K562 (cell line): ENCODE data around the gene NEDD1. TPM values are rescaled to one million over a fixed set of nuclear protein-coding genes. Genes with fewer than 3 reads are reported as not detected.

ENCODE experiments used
- ATAC-seq: fragments of 200-7000 bp; cut with Tn5 transposase; 3 replicates; pipeline ENCODE4 v1.9.1; 2020; ENCODE audit warnings: moderate library complexity
- BruUV-seq: library from RNA; stranded (reverse); fragments of 400-500 nt; replicated peaks from 2 replicates; lab custom pipeline; 2021; lab: Mats Ljungman, UMichigan
- CTCF ChIA-PET: fragments of 300-600 bp; formaldehyde crosslinking; extraction: SDS; loops from one replicate; lab custom pipeline; 2021; ENCODE audit warnings: low intra/inter-chr PET ratio; lab: Yijun Ruan, JAX
- POLR2A ChIA-PET: fragments of 300-600, 350-650 bp; sonication (Branson Sonifier 250); formaldehyde crosslinking; extraction: SDS; loops from one replicate; lab custom pipeline; 2021; ENCODE audit warnings: antibody characterized with exemption, inconsistent platforms; lab: Yijun Ruan, JAX
- DNase-seq, 4 experiments: peaks; one replicate each; pipeline versions ENCODE4 v3.0.0 to v3.0.0-alpha.2; 2011 to 2018; ENCODE audit warnings: low spot score in 3 of 4, mixed read lengths in 3 of 4; ENCODE audit errors: extremely low read depth in 1 of 4
- FAIRE-seq: peaks from 2 replicates; lab custom pipeline; 2011; peaks lifted over from hg19 to GRCh38; lab: Jason Lieb, UNC
- H2AFZ ChIP-seq: 2 replicates; pipeline ENCODE4 v1.6.0; 2011; ENCODE audit warnings: low read depth, low read length, control low read depth, inconsistent platforms
- H3K27ac ChIP-seq: fragments of 200-600 bp; 3 replicates; pipeline ENCODE4 v1.8.0; 2011; ENCODE audit warnings: low read depth, mild to moderate bottlenecking, control low read depth, inconsistent platforms, low read length, moderate library complexity, mixed read lengths; ENCODE audit errors: extremely low read depth
- H3K27me3 ChIP-seq, 2 experiments: fragments of 300-600 bp in 1 of 2; 2 replicates in 1 of 2; 3 replicates in 1 of 2; pipeline versions ENCODE4 v1.6.0 to v1.8.0; 2011; ENCODE audit warnings: inconsistent platforms in 2 of 2, low read length in 2 of 2, mild to moderate bottlenecking in 1 of 2, mixed read lengths in 1 of 2, moderate library complexity in 1 of 2; ENCODE audit not compliant: control insufficient read depth in 2 of 2, insufficient read depth in 2 of 2
- H3K36me3 ChIP-seq: fragments of 300-600 bp; 3 replicates; pipeline ENCODE4 v1.8.0; 2011; ENCODE audit warnings: mild to moderate bottlenecking, low read length, inconsistent platforms; ENCODE audit not compliant: control insufficient read depth, insufficient read depth
- H3K4me1 ChIP-seq, 2 experiments: fragments of 200-600 bp in 1 of 2; replicated peaks in 1 of 2; 2 replicates in 1 of 2; 3 replicates in 1 of 2; pipeline versions ENCODE4 v1.5.1 to v1.8.0; 2011; ENCODE audit warnings: inconsistent platforms in 2 of 2, low read length in 2 of 2, mild to moderate bottlenecking in 1 of 2, mixed read lengths in 1 of 2, moderate library complexity in 1 of 2; ENCODE audit not compliant: control insufficient read depth in 2 of 2, insufficient read depth in 2 of 2
- H3K4me2 ChIP-seq: 2 replicates; pipeline ENCODE4 v1.6.1; 2011; ENCODE audit warnings: low read length, control low read depth, inconsistent platforms, mixed read lengths; ENCODE audit not compliant: insufficient read depth
- H3K4me3 ChIP-seq: fragments of 200-600 bp; sonication (generic), shearing (Covaris generic); 2 replicates; pipeline ENCODE4 v1.5.1; 2016; ENCODE audit warnings: control low read depth, inconsistent platforms
- H3K79me2 ChIP-seq: fragments of 200-600 bp; 3 replicates; pipeline ENCODE4 v1.8.0; 2011; ENCODE audit warnings: low read length, inconsistent platforms; ENCODE audit not compliant: control insufficient read depth, insufficient read depth
- H3K9ac ChIP-seq, 2 experiments: 2 replicates each; pipeline versions ENCODE4 v1.6.0 to v1.6.1; 2011; ENCODE audit warnings: low read depth in 2 of 2, low read length in 2 of 2, control low read depth in 1 of 2, inconsistent platforms in 1 of 2, mild to moderate bottlenecking in 1 of 2, mixed read lengths in 1 of 2; ENCODE audit not compliant: insufficient read depth in 1 of 2
- H3K9me1 ChIP-seq: one replicate; pipeline ENCODE4 v1.6.0; 2011; ENCODE audit warnings: inconsistent platforms, mild to moderate bottlenecking, low read length, moderate library complexity; ENCODE audit not compliant: control insufficient read depth, insufficient read depth
- H3K9me3 ChIP-seq: replicated peaks from 2 replicates; pipeline ENCODE4 v1.5.1; 2011; ENCODE audit warnings: low read depth, low read length, inconsistent platforms; ENCODE audit not compliant: control insufficient read depth, insufficient read depth
- H4K20me1 ChIP-seq: replicated peaks from 2 replicates; pipeline ENCODE4 v1.6.1; 2011; ENCODE audit warnings: low read length, inconsistent platforms, mixed read lengths; ENCODE audit not compliant: control insufficient read depth, insufficient read depth
- ETV5 ChIP-seq: sonication (generic); formaldehyde crosslinking; IDR thresholded peaks from 2 replicates; pipeline ENCODE4 v1.4.0; 2020; ENCODE audit warnings: low read depth, mild to moderate bottlenecking, missing genetic modification reagents
- RFX1 ChIP-seq: fragments of 450-650 bp; IDR thresholded peaks from 2 replicates; pipeline ENCODE4 v1.6.1; 2016; ENCODE audit warnings: mild to moderate bottlenecking, moderate library complexity
- SMAD3 ChIP-seq: fragments of 450-650 bp; formaldehyde crosslinking; conservative IDR thresholded peaks from 2 replicates; pipeline ENCODE4 v1.4.0; 2020; ENCODE audit warnings: mild to moderate bottlenecking
- SP2 ChIP-seq: IDR thresholded peaks from 2 replicates; pipeline ENCODE4 v1.6.1; 2011; ENCODE audit warnings: mild to moderate bottlenecking, low read depth, low read length, moderate library complexity; ENCODE audit not compliant: poor library complexity, severe bottlenecking; ENCODE audit errors: extremely low read depth
- ZBTB26 ChIP-seq: fragments of 450-650 bp; formaldehyde crosslinking; IDR thresholded peaks from 2 replicates; pipeline ENCODE4 v1.4.0; 2022; ENCODE audit warnings: missing genetic modification characterization
- WGBS: fragments of 100-300 bp; shearing (Covaris generic); methylation state at CpG from one replicate; pipeline ENCODE4 v1.1.6; 2016; ENCODE audit warnings: low coverage, mixed read lengths; ENCODE audit not compliant: insufficient coverage; ENCODE audit errors: missing lambda C conversion rate; 5-methylcytosine and 5-hydroxymethylcytosine counted together
- in situ Hi-C: fragments of 300-500 bp; cut with MboI; formaldehyde crosslinking; loops from 4 replicates; pipeline ENCODE4 v1.15.0; 2018; ENCODE audit warnings: inconsistent platforms, mixed read lengths
- intact Hi-C: fragments of 100-400 bp; cut with micrococcal nuclease; formaldehyde crosslinking; loops from 2 replicates; pipeline ENCODE4 v1.14.2; 2022
- polyA plus RNA-seq, 8 experiments: library from polyadenylated mRNA; depleted of rRNA in 4 of 8; stranded (reverse) in 5 of 8; unstranded in 3 of 8; fragments of >200 nt; fragmentation: Nextera tagmentation in 2 of 8; fragmentation: Illumina TruSeq in 1 of 8; extraction: Ambion mirVana in 2 of 8; extraction: Trizol in 1 of 8; gene quantifications; 2 replicates each; pipeline versions ENCODE4 v1.2.1 to v1.2.3, GENCODE V29; 2011 to 2014; ENCODE audit warnings: inconsistent platforms in 1 of 8, missing spikeins in 1 of 8
- total RNA-seq, 7 experiments: library from RNA; depleted of rRNA in 6 of 7; stranded (reverse); fragments of >200 nt in 6 of 7; fragmentation: Illumina TruSeq in 2 of 7; extraction: Trizol in 2 of 7; gene quantifications; 2 replicates each; pipeline versions ENCODE4 v1.2.1 to v1.2.3, GENCODE V29; 2011 to 2021; ENCODE audit warnings: low replicate concordance in 1 of 7
- TF ChIP-seq, protein P1 (sequence below): sonication (generic); formaldehyde crosslinking; IDR thresholded peaks from 2 replicates; pipeline ENCODE4 v1.5.0; 2020; ENCODE audit warnings: missing genetic modification reagents

Gene NEDD1
- total and polyA plus RNA-seq, 9 of the 15 experiments (the other 6 are each of a cell fraction or from before 2014, with no cell fraction given): 7.5 to 29.3 (median 14.8) TPM

DNA sequence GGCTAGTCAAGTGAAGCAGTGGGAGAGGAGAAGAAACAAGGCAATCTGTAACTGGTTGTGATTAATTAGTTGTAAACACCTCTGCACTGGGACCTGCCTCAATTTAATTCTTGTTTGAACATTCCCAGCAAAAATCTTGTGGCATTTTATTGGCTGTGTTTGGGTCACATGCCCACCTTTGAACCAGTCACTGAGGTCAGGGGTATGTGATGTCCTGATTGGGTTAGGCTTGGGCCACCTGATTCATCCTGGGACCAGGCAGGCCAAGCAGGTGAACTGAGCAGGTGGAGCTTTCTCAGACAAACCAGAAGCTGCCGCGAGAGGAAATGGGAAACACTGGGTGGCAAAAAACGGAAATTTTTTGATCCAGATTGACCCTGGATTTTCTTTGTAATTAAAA lies 72.5 kb downstream of the NEDD1 start:
- Histone ChIP-seq H3K9ac (no peak overlapping the region), H3K36me3 (no peaks in the 10 kb centered on the region), H3K9me1 (no peaks in the 10 kb centered on the region), H3K27ac (no peak overlapping the region), H4K20me1 (no peaks in the 10 kb centered on the region), H3K9me3 (no peaks in the 10 kb centered on the region), H2AFZ (no peak overlapping the region), H3K79me2 (no peaks in the 10 kb centered on the region), H3K4me2 (no peak overlapping the region), H3K4me1 (no peaks in the 10 kb centered on the region), H3K27me3 (no peaks in the 10 kb centered on the region; a peak in 1 of 5 replicates), H3K4me3 (no peak overlapping the region)
- DNase-seq (no peak), ATAC-seq (no peak), FAIRE-seq (no peak)
- CTCF ChIA-PET: no interaction called here
- intact Hi-C loops (no loop called here), in situ Hi-C loops (no loop called here)
- 3% methylated on average over 3 of the region's 3 CpGs for WGBS
- POLR2A ChIA-PET: no interaction called here
- no TSS peak for BruUV-seq
- TF ChIP-seq, protein P1, sequence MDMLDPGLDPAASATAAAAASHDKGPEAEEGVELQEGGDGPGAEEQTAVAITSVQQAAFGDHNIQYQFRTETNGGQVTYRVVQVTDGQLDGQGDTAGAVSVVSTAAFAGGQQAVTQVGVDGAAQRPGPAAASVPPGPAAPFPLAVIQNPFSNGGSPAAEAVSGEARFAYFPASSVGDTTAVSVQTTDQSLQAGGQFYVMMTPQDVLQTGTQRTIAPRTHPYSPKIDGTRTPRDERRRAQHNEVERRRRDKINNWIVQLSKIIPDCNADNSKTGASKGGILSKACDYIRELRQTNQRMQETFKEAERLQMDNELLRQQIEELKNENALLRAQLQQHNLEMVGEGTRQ (CRISPR knock-in tag): peak; percentile 23; the same call in 1 of the 2 replicates
- TF ChIP-seq ETV5: no peak

DNA sequence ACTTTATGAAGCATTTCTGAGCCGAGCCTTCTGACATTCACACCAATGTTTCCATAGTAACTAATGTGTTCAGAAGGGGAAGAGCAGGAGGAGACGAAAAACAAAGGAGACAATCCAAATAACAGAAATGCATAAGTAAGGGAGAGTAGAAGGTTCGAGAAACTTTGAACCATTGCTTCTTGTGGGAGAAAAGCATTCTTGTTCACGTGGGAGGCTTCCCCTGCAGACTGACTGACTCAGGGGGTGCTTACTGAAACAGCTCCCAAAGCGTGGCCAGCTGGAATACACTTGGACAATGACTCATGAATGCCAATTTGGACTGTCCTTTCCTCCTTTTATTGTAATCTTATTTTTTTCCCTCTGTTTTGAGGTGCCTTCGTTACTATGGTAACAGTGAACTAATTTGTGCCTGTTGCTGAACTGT lies 73.9 kb downstream of the NEDD1 start:
- ATAC-seq (no peak), DNase-seq (no peak), FAIRE-seq (no peak)
- Histone ChIP-seq H3K4me3 (no peak overlapping the region), H3K9me3 (no peaks in the 10 kb centered on the region), H3K4me1 (peaks cover 0 to 7% of the 10 kb centered on the region in 2 experiments; a peak in 3 of 5 replicates), H2AFZ (no peak overlapping the region), H3K27me3 (peaks cover 0 to 5% of the 10 kb centered on the region in 2 experiments; a peak in 2 of 5 replicates), H3K79me2 (no peaks in the 10 kb centered on the region), H3K36me3 (no peaks in the 10 kb centered on the region), H3K4me2 (no peak overlapping the region), H3K9me1 (no peaks in the 10 kb centered on the region), H3K9ac (no peak overlapping the region), H4K20me1 (no peaks in the 10 kb centered on the region; the same call in 1 of the 2 replicates), H3K27ac (no peak overlapping the region)
- intact Hi-C loops (no loop called here), in situ Hi-C loops (loop anchor here (10.0 kb wide), 1 partner anchor 1414 kb away; no protein-coding TSS in a partner anchor)
- WGBS: 2% methylated on average over 6 of the region's 6 CpGs
- BruUV-seq: no TSS peak
- ChIA-PET CTCF (no interaction called here), POLR2A (no interaction called here)
- TF ChIP-seq ZBTB26 (CRISPR knock-in tag) (no peak), RFX1 (peak; percentile 76), SMAD3 (CRISPR knock-in tag) (no peak), SP2 (no peak)
